Ecto neural progenitor cell (in vitro differentiated cells): Measurements from ENCODE around the gene LDHD.

Experiments
- DNase-seq: peaks from one replicate; pipeline ENCODE4 v3.0.0-alpha.2; 2018; ENCODE audit warnings: low spot score

The LDHD gene

GRCh38 chr16:75114946-75115825 lies 1.4 kb downstream of the LDHD start:
- DNase-seq = no peak

- no peak for DNase-seq
Measured at GRCh38 chr16:75114179-75114945, 2.2 kb downstream of the LDHD start.

GRCh38 chr16:75113541-75114121 lies 2.9 kb downstream of the LDHD start:
- no peak for DNase-seq

GRCh38 chr16:75112734-75113491 lies 3.7 kb downstream of the LDHD start:
- DNase-seq = no peak

- no peak for DNase-seq
Measured at GRCh38 chr16:75111961-75112733, 4.4 kb downstream of the LDHD start.

- DNase-seq = no peak
Measured at GRCh38 chr16:75111514-75111940, 5.1 kb downstream of the LDHD start.

- DNase-seq = peak; percentile 88
Measured at GRCh38 chr16:75110637-75111513, 5.7 kb downstream of the LDHD start.

GRCh38 chr16:75109732-75110243 lies 6.8 kb downstream of the LDHD start:
- no peak for DNase-seq

- DNase-seq = no peak
Measured at GRCh38 chr16:75108792-75109731, 7.5 kb downstream of the LDHD start.

- DNase-seq = no peak
Measured at GRCh38 chr16:75107505-75107904, 9.1 kb downstream of the LDHD start.

GRCh38 chr16:75106351-75107274 lies 10.0 kb downstream of the LDHD start:
- no peak for DNase-seq

GRCh38 chr16:75105306-75106061 lies 11.1 kb downstream of the LDHD start:
- no peak for DNase-seq

GRCh38 chr16:75104836-75105235 lies 11.7 kb downstream of the LDHD start:
- DNase-seq = no peak

GRCh38 chr16:75103994-75104393 lies 12.6 kb downstream of the LDHD start:
- DNase-seq = no peak

- no peak for DNase-seq
Measured at GRCh38 chr16:75102595-75102994, 14.0 kb downstream of the LDHD start.

GRCh38 chr16:75101635-75102034 lies 14.9 kb downstream of the LDHD start:
- DNase-seq = no peak

- DNase-seq = no peak
Measured at GRCh38 chr16:75100603-75100990, 16.0 kb downstream of the LDHD start.
